Stimulated activated CD4-positive, alpha-beta T cell treated with anti-CD3 and anti-CD28 coated beads, Interleukin-4, amount 100 ng/mL, for 1 hour (primary cell): Measurements from ENCODE around the gene LRP8.

Experiments
- DNase-seq: peaks from one replicate; pipeline ENCODE4 v3.0.0-alpha.2; 2020

LRP8 gene

GRCh38 chr1:53359225-53359933, 31.5 kb upstream of the LRP8 start:
- DNase-seq = no peak

DNA sequence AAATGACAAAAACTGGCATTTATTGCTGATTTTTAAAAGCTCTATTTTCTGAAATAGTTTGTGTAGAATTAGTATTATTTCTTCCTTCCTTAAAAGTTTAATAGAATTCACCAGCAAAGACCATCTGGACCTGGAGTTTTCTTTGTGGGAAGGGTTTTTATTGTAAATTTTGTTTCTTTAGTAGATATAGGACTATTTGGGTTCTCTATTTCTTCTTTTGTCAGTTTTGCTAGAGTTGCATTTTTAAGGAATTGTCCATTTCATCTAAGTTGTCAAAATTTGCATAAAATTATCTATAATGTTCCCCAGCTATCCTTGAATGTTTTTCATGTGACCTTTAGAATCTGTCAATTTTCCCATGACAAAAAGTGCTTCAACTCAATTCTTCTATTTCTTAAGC, 28.8 kb upstream of the LRP8 start:
- DNase-seq = no peak

- DNase-seq = no peak
Measured at GRCh38 chr1:53354119-53354518, 26.2 kb upstream of the LRP8 start.

GRCh38 chr1:53352561-53352960, 24.7 kb upstream of the LRP8 start:
- DNase-seq = no peak

DNA sequence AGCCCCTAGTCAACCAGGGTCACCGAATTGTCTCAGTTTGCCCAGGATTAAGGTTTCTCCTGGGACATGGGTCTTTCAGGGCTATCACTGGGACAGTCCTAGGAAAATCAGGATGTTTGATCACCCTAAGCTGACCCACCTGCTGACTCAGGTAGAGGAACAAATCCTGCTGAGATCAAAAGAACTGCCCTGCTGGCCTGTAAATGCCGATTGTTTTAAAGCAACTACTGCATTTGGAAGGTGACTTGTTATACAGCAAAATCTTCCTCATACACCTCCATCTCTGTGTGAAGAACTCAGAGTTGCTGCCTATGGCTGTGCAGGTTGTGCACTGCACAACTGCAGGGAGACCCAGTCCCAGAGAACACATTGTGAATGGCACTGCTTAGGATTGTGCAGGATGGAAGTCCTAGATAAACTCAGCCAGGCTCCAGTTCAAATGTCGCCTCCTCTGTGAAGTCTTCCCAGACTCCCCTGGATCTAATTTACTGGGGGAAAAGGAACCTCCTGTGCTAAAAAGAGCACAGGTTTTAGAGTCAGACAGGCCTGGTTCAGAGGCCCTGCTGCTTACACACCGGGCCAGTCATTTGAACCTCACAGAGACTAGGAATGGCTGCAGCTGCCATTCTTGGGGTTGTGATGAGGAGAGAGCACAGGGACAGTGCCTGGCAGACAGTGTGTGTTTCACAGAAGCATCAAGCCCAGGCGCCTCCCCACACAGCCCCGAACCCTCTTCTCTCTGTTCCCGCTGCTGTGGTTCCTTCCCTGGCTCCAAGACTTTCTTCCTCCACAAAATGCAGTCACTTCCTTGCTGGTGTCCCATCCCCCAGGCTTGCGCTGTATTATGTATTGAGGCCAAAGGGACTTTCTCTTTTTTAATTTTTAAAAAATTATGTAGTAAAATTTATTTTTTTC, 23.2 kb upstream of the LRP8 start:
- no peak for DNase-seq

GRCh38 chr1:53349968-53350852, 22.3 kb upstream of the LRP8 start:
- DNase-seq = no peak

DNA sequence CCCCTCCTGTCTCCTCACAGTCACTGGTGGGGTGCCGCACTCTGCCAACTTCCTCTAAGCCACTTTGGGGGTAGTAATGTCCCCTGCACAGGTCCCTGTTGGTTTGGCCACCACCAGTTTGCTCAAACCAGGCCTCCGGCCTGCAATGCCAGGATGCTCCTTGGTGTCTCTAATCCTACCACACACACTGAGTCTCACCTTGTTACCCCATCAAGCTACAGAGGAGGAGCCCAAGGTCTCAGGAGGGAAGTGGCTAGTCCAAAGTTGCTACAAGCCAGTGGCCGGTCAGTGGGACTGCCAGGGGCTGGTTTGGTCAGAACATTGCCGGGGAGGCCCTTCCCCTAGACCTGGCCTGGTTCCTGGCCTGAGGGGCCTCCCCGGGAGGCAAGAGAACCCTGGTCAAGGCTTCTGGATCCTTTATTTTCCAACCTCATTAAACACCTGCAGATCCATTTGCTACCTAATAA, 21.5 kb upstream of the LRP8 start:
- no peak for DNase-seq

- DNase-seq = no peak
Measured at GRCh38 chr1:53348486-53349368, 20.9 kb upstream of the LRP8 start.

GRCh38 chr1:53346814-53347176, 18.9 kb upstream of the LRP8 start:
- DNase-seq = no peak

DNA sequence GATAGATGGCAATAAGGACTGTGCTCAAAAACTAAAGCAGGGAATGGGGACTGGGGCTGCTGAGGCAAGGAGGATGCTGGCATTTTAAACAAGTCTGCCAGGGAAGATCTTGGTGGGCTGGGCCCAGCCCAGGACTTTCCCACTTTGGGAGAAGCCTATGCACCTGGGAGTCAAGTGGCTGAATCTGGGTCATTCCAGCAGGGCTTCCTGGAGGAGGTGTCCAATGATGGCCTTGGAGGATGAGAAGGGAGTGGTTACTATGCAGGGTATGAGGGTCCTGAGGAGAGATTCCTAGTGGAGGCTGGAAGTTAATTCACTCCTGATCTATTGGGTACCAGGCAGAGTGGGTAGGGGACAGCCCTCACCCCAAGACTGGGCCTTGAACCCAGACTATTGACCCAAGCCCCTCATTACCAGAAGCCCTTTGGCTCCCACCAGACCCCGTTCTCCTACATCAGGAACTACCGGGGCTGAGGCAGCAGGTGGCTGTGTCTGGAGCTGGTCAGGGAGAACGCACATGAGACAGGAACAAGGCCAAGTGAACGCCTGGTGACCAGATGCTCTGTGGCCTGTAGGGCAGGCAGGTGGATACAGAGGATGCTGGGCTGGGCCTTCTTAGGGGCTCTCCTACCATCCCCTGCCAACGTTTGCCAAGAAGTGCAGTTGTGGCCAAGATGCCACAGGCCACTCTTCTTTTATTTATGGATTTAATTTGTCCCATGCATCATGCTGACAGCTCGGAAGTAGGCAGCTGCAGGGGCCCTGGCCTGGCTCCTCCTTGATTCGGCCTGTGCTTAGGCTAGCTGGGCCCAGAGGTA, 18.3 kb upstream of the LRP8 start:
- DNase-seq = no peak

- no peak for DNase-seq
Measured at GRCh38 chr1:53344921-53345838, 17.3 kb upstream of the LRP8 start.

GRCh38 chr1:53343831-53344668, 16.2 kb upstream of the LRP8 start:
- DNase-seq = no peak

- no peak for DNase-seq
Measured at GRCh38 chr1:53342735-53343470, 15.0 kb upstream of the LRP8 start.

- no peak for DNase-seq
Measured at GRCh38 chr1:53341961-53342707, 14.3 kb upstream of the LRP8 start.

- no peak for DNase-seq
Measured at GRCh38 chr1:53341521-53341895, 13.6 kb upstream of the LRP8 start.

GRCh38 chr1:53340660-53341520, 13.0 kb upstream of the LRP8 start:
- peak; percentile 42 for DNase-seq
